ENCODE results near the gene FTSJ3. TPM values are rescaled to one million over a fixed set of nuclear protein-coding genes. Genes with fewer than 3 reads are reported as not detected.
"Not testable (repeated sequence)": the region's sequence is repeated elsewhere in the genome, so short reads cannot be mapped to it uniquely, and the experiment has no call there.

The FTSJ3 gene, protein sequence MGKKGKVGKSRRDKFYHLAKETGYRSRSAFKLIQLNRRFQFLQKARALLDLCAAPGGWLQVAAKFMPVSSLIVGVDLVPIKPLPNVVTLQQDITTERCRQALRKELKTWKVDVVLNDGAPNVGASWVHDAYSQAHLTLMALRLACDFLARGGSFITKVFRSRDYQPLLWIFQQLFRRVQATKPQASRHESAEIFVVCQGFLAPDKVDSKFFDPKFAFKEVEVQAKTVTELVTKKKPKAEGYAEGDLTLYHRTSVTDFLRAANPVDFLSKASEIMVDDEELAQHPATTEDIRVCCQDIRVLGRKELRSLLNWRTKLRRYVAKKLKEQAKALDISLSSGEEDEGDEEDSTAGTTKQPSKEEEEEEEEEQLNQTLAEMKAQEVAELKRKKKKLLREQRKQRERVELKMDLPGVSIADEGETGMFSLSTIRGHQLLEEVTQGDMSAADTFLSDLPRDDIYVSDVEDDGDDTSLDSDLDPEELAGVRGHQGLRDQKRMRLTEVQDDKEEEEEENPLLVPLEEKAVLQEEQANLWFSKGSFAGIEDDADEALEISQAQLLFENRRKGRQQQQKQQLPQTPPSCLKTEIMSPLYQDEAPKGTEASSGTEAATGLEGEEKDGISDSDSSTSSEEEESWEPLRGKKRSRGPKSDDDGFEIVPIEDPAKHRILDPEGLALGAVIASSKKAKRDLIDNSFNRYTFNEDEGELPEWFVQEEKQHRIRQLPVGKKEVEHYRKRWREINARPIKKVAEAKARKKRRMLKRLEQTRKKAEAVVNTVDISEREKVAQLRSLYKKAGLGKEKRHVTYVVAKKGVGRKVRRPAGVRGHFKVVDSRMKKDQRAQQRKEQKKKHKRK
- total RNA-seq: 56.7 TPM

- peak; percentile 95 for DNase-seq (ENCODE audit: low spot score)
Measured at GRCh38 chr17:63827002-63827800, at the start of gene FTSJ3, which contains the start of gene PSMC5. Gene FTSJ3 (minus strand): TSS chr17:63827663. CDS start chr17:63826902, 761 bp downstream. Gene PSMC5 (plus strand): TSS chr17:63827431. CDS start chr17:63827491, 60 bp downstream.

DNA sequence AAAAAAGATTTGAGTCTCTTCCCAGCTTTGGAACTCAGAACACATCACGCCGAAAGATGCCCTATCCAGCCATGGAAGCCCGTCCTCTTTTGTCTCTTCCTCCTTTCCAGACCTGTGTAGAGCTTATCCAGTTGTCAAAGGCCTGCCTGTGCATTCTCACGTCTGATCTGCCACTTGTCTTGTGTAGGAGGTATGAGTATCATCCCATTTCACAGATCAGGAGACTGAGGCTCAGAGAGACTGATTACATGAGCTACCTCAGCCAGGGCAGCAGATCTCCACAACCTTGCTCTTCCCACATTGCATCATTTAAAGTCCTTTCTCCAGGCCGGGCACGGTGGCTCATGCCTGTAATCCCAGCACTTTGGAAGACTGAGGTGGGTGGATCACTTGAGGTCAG is 47.2 kb upstream of the FTSJ3 start:
- DNase-seq (ENCODE audit: low spot score): not testable (repeated sequence)

GRCh38 chr17:63874061-63874626 is 46.7 kb upstream of the FTSJ3 start:
- DNase-seq (ENCODE audit: low spot score): not testable (repeated sequence)

- DNase-seq (ENCODE audit: low spot score): not testable (repeated sequence)
Measured at GRCh38 chr17:63873577-63873976, 46.1 kb upstream of the FTSJ3 start, which contains the start of gene CSH2. Gene CSH2 (minus strand): TSS chr17:63873677. CDS start chr17:63873614, 63 bp downstream.

DNA sequence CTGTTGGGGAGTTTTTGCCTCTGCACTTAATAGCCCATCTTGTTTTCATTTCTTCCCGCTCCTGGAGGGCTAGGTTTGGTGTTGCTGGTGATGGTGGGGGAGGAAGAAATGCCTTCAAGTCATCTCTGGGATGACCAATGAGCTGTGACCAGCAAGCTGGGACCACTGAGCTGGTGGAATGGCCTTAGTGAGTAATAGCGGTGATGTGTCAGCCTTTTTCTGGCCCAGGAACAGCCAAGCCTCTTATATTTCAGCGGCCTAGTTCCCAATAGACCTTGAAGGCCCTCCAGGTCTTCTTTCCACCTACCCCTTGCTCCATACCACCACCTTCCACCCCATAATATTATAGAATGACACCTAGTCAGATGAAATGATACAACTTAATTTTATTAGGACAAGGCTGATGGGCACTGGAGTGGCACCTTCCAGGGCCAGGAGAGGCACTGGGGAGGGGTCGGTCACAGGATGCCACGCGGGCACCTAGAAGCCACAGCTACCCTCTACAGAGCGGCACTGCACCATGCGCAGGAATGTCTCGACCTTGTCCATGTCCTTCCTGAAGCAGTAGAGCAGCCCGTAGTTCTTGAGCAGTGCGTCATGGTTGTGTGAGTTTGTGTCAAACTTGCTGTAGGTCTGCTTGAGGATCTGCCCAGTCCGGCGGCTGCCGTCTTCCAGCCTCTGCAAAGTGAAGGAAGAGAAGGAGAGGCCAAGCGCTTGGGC is 44.3 kb upstream of the FTSJ3 start:
- not testable (repeated sequence) for DNase-seq (ENCODE audit: low spot score)

DNA sequence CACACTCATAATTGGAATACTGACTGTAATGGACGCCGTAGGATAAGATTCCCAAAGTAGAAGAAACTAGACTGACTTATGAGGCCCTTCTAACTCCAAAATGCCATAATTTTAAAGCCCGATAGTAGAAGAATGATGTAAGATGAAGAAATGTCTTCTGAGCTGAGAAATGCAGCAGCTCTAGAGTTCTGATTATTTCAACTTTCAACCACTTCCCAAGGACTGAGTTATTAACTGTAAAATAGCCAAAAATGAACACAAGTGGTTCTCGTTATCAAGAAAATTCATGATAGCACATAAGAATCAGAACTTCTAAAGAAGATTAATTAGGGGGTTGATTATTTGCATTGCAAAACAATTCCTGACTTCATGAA is 42.8 kb upstream of the FTSJ3 start:
- DNase-seq (ENCODE audit: low spot score): not testable (repeated sequence)

DNA sequence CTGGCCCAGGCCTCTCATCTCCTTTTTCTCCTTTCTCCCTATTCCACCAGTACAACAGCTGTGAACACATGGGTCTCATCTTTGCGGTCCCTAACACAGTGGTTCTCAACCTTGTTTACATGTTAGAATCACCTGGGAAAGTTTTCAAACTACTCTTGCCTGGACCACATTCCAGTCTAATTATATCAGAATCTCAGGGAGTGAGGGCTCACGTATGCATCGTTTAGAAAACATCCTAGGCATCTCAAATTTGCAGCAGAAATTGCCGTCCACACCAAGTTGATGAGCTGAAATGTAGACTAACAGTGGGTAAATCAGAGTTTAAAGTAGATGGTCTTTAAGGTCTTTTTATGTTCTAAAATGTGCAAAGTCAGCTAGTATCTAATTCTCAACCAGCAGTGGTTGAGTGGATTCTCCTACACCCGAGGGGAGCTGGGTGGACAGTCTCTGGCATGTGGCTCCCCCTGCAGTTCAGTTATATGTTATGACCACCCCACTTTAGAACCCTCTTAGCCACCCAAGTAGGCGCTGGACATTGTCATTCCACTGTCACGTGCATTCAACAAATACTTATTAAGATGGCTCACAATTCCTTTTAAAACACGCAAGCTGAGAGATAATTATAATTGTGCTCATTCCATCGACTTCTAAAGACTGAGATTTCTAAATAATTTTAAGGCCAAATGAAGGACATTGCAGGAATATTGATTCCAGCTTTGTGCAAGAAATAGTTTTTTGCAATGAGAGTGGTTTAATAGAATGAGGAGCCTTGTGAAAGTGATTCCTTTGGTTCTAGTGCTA is 42.2 kb upstream of the FTSJ3 start:
- not testable (repeated sequence) for DNase-seq (ENCODE audit: low spot score)

DNA sequence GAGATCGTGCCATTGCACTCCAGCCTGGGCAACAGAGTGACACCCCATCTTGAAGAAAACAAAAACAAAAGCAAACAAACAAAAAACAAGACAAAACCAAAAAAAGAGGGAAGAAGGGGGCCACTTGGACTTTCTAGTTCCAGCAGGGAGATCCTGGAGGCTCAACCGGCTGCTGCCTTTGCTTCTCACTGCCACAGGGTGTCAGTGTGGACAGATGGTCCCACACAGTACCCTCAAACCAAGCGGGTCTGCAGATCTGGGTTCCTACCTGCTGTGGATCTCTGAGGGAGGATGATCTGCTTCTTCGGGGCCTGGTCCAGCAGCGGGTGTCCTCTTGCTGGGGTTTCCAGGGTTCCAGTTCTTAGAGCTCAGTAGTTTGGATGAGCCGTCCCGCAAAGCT is 39.2 kb upstream of the FTSJ3 start:
- not testable (repeated sequence) for DNase-seq (ENCODE audit: low spot score)

DNA sequence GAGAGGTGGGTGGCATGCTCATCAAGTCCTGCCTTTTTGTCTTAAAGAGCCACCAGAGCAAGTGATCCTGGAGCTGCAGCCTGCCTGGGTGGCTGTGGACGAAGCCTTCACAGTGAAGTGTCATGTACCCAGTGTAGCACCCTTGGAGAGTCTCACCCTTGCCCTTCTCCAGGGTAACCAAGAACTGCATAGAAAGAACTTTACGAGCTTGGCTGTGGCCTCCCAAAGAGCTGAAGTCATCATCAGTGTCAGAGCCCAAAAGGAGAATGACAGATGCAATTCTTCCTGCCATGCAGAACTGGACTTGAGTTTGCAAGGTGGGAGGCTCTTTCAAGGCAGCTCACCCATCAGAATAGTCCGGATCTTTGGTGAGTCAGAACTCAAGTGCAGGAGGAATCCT is 31.8 kb upstream of the FTSJ3 start:
- no peak for DNase-seq (ENCODE audit: low spot score)

GRCh38 chr17:63856425-63856824 is 29.0 kb upstream of the FTSJ3 start:
- DNase-seq (ENCODE audit: low spot score): not testable (repeated sequence)

GRCh38 chr17:63855185-63855584 is 27.7 kb upstream of the FTSJ3 start:
- no peak for DNase-seq (ENCODE audit: low spot score)

DNA sequence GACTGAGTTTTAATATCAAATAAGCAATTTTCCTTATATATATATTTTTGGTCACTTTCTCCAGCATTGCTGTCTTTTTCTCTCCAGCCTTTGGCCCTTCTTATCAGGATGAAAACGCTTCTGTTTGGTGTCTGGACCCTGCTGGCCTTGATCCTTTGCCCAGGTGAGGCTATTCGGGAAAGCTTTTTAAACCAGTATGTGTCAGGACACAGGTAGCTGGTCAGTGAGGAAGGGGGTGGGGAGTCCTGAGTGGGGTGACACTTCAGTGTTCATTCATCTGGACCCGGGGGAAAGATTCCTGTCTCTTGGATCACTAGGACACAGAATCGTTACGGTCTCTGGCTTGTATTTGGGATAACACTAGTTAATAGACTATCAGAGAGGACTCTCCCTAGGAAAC is 27.2 kb upstream of the FTSJ3 start:
- DNase-seq (ENCODE audit: low spot score): no peak

DNA sequence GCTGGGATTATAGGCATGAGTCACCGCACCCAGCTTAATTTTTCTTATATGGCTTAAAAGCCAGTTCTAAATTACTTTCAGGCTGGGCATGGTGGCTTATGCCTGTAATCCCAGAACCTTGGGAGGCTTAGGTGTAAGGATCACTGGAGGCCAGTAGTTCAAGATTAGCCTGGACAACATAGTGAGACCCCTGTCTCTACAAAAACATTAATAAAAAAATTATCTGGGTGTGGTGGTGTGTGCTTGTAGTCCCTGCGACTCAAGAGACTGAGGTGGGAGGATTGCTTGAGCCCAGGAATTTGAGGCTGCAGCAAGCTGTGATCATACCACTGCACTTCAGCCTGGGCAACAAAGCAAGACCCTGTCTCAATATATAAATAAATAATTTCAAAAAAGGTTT is 25.8 kb upstream of the FTSJ3 start:
- DNase-seq (ENCODE audit: low spot score): no peak

DNA sequence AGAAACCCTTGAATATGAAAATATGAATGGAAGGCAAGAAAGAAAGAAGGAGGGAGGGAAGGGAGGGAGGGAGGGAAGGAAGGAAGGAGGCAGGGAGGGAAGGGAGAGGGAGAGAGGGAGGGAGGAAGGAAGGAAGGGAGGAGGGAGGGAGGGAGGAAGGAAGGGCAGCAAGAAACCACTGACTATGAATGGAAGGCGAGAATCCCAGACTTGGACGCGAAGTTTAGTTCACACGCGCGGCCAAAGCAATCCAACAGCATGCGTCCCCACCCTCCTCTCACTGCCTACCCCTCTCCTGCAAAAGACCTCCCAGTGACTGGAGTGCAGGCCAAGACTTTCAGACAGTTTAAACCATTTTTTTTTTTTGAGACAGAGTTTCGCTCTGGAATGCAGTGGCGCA is 22.9 kb upstream of the FTSJ3 start:
- no peak for DNase-seq (ENCODE audit: low spot score)

DNA sequence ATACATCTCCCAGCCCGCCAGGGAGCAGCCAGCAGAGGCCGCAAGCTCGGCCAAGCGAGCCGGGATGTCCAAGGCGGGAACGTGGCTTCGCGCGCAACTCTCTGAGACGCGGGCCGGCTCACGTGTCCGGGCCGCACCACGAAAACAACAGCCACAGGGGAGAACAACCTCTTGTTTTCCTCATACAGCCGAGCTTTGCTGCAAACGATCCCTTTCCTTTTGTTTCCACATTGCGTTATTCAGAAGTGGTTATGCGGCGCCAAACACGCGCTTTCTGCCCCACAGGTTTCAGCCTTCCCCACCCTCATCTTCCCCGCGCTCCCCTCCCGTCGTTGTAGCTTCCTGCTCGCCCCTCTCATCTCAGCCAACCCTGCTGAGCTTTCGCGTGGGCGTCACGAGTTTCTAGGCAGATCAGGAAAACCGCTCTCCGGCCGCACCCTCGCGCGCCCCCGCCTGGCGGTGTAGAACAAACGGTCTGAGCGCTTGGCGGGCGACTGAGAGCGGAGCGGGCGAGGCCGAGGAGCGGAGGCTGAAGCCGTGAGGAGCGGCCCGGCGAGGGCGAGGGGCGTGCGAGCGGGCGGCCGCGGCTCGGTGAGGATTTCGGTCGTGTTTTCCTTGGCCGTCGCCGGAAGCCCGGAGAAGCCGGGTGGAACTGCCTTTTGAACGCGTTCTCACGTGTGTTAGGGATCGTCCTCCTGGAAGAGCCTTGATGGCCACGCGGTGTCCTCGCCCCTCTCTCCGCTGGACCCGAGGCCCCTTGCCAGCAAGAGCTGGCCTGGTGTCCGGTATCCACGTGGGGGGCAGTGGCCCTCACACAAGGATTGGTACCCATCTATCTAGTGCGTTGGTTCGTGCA is 21.6 kb upstream of the FTSJ3 start:
- peak; percentile 93 for DNase-seq (ENCODE audit: low spot score)

DNA sequence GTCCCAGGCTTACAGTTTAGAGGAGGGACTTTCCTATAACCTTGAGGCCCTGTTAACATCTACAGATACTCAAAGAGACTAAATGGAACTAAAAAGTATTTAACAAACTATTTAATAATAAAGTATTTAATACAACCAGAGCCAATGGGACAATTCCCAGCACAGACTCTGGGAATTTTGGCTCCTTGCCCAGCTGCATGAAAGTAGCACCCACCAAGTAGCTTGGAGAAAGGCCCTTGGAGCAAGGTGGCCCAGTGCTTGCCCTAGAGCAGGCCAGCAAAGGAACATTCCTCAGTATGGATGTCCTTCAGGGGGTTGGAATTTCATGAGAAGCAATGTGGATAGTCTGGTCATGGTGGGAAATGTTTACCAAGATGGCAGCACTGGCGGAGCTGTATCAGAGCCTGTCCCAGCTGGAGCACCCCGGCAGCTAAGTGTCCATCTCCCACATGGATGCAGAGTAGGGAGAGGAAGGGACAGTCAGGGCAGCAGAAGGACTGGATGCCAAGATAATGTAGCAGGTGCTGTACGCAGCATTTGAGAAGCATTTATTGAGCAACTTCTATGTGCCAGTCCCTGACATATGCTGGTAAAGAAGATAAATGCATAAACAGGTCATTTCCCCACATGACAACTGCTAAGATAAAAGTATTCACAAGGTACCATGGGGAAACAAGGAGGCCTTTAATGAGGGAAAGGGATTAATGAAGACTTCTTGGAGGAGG is 20.2 kb upstream of the FTSJ3 start:
- DNase-seq (ENCODE audit: low spot score): no peak

- no peak for DNase-seq (ENCODE audit: low spot score)
Measured at GRCh38 chr17:63845509-63845908, 18.0 kb upstream of the FTSJ3 start.
